Measurements from ENCODE around the gene RUNX2. TPM values are rescaled to one million over a fixed set of nuclear protein-coding genes. Genes with fewer than 3 reads are reported as not detected.

RUNX2 gene
- total and polyA plus RNA-seq, 8 donors = 0.80 to 18.7 (median 2.7) TPM; not detected in 1

DNA sequence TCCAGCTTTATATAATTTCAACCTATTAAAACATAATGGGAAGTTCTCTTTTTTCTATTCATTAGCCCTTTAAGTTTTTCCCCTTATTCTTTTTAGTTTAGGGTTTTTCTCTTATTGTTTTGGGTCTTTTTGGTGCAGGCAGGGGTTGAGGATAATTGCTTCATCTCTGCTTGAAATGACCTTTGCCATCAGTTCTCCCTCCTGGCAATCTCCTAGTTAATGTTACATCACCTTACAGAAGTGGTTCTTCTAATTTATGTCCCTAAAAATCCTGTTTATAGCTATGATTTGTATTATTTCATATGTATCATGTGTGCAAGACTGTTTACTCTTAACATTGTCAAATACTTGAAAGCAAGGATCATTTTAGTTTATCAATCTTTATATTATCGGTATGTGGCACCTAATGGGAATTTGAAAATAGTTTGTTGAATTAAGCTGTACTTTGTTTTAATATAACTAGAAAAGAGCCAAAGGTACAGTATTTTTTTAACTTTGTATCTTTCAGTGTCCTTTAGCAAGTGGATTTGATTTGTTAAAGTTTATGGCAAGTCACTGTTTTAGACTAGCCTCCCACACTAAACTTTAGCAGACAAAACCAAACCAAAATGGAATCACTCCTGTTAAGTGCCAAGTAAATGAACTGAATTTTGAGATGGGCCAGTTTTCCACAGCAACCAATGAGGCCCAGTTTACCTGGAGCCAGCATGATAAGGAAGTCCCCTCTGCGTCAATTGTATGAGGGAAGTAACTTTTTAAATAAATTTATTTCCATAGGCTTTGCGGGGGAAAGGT is 26.6 kb upstream of the RUNX2 start:
- 60 to 65% (median 63%) methylated on average over 3 of the region's 3 CpGs for WGBS, 5 donors
- Histone ChIP-seq H3K27ac (no peak overlapping the region), H3K9me3 (peaks cover 0 to 3% (median under 1%) of the 10 kb centered on the region in 4 donors), H3K27me3 (no peaks in the 10 kb centered on the region), H3K4me3 (no peak overlapping the region), H3K36me3 (no peaks in the 10 kb centered on the region), H3K4me1 (no peaks in the 10 kb centered on the region)
- DNase-seq = no peak
- TF ChIP-seq POLR2AphosphoS5 (IDR thresholded peaks at IDR 0.05) (no peak), EP300 (IDR thresholded peaks at IDR 0.05) (no peak), POLR2A (IDR thresholded peaks at IDR 0.05) (no peak)
- TF ChIP-seq, protein P1, sequence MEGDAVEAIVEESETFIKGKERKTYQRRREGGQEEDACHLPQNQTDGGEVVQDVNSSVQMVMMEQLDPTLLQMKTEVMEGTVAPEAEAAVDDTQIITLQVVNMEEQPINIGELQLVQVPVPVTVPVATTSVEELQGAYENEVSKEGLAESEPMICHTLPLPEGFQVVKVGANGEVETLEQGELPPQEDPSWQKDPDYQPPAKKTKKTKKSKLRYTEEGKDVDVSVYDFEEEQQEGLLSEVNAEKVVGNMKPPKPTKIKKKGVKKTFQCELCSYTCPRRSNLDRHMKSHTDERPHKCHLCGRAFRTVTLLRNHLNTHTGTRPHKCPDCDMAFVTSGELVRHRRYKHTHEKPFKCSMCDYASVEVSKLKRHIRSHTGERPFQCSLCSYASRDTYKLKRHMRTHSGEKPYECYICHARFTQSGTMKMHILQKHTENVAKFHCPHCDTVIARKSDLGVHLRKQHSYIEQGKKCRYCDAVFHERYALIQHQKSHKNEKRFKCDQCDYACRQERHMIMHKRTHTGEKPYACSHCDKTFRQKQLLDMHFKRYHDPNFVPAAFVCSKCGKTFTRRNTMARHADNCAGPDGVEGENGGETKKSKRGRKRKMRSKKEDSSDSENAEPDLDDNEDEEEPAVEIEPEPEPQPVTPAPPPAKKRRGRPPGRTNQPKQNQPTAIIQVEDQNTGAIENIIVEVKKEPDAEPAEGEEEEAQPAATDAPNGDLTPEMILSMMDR (IDR thresholded peaks at IDR 0.05) = no peak
- intact Hi-C loops (cut with DNase I; ENCODE audit: low total_unique reads) = no loop called here

DNA sequence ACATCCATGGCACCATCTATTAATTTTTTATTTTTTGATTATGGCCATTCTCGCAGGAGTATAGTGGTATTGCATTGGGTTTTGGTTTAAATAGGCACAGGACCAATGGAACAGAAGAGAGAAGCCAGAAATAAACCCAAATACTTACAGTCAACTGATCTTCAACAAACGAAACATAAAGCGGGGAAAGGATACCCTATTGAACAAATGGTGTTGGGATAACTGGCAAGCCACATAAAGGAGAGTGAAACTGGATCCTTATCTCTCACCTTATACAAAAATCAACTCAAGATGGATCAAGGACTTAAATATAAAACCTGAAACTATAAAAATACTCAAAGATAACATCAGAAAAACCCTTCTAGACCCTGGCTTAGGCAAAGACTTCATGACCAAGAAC is 25.3 kb upstream of the RUNX2 start:
- intact Hi-C loops (cut with DNase I; ENCODE audit: low total_unique reads) = no loop called here
- 98 to 100% (median 98%) methylated on average over 3 of the region's 3 CpGs for WGBS, 5 donors

DNA sequence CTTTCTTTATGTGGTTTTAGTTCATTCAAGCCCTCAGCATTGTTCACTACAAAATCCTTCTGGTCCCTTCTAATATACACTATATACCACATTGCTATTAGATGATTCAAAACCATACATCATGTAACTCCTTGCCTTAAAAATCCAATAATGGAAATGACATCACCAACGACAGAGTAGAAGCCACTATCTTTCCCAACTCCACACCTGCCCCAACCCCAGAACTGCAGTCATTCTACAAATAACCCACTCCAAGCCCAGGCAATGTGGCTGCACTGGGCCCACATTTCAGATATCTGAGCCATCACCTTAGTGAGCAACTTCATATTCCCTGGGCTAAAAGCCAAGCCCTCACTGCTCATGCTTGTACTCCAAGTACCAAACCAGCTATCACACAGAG is 22.6 kb upstream of the RUNX2 start:
- TF ChIP-seq POLR2A (IDR thresholded peaks at IDR 0.05) = no peak
- no peak for TF ChIP-seq EP300 (IDR thresholded peaks at IDR 0.05)
- TF ChIP-seq, protein P1 (IDR thresholded peaks at IDR 0.05) = no peak
- TF ChIP-seq POLR2AphosphoS5 (IDR thresholded peaks at IDR 0.05) = no peak
- Histone ChIP-seq H3K4me1 (no peaks in the 10 kb centered on the region), H3K36me3 (no peaks in the 10 kb centered on the region), H3K4me3 (no peak overlapping the region), H3K27ac (no peak overlapping the region), H3K27me3 (no peaks in the 10 kb centered on the region), H3K9me3 (peaks cover 0 to 11% (median 5%) of the 10 kb centered on the region in 4 donors)
- 83 to 90% (median 85%) methylated on average over 1 of the region's 1 CpG for WGBS, 5 donors
- intact Hi-C loops (cut with DNase I; ENCODE audit: low total_unique reads) = no loop called here
- DNase-seq = no peak

More for the DNA sequence above, 25.3 kb upstream of the RUNX2 start:
- H3K4me3 ChIP-seq = no peak overlapping the region
- DNase-seq = no peak
- no peak overlapping the region for H3K27ac ChIP-seq
- H3K36me3 ChIP-seq = no peaks in the 10 kb centered on the region
- TF ChIP-seq EP300 (IDR thresholded peaks at IDR 0.05) = no peak
- TF ChIP-seq, protein P1 (IDR thresholded peaks at IDR 0.05) = no peak
- no peak for TF ChIP-seq POLR2AphosphoS5 (IDR thresholded peaks at IDR 0.05)
- no peak for TF ChIP-seq POLR2A (IDR thresholded peaks at IDR 0.05)
- H3K27me3 ChIP-seq = no peaks in the 10 kb centered on the region
- H3K4me1 ChIP-seq = no peaks in the 10 kb centered on the region
- peaks cover 0 to 11% (median 5%) of the 10 kb centered on the region in 4 donors for H3K9me3 ChIP-seq

DNA sequence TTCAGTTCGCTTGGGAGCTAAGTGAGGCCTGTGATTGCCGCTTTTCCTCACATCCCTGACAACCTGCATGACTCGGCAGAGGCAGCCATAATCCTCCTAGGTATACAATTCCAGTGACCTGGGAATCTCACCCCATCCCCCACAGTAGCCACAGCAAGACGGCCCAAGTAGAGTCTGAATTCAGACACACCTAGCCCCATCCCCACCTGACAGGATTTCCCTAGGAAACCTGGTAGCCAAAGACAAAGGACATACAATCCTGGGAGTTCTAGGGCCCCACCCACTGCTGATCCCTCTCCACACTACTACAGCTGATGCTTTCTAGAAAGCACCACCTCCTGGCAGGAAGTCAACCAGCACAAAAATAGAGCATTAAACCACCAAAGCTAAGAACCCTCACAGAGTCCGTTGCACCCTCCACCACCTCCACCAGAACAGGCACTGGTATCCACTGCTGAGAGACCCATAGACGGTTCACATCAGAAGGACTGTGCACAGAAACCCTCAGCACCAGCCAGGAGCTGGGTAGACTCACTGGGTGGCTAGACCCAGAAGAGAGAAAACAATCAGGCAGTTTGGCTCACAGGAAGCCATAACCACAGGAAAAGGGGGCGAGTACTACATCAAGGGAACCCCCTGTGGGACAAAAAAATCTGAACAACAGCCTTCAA is 17.9 kb upstream of the RUNX2 start:
- TF ChIP-seq, protein P1 (IDR thresholded peaks at IDR 0.05) = no peak
- TF ChIP-seq POLR2A (IDR thresholded peaks at IDR 0.05) (no peak), POLR2AphosphoS5 (IDR thresholded peaks at IDR 0.05) (no peak)
- H3K4me1 ChIP-seq = no peaks in the 10 kb centered on the region
- H3K9me3 ChIP-seq = peaks cover 0 to 11% (median 5%) of the 10 kb centered on the region in 4 donors
- H3K4me3 ChIP-seq = no peak overlapping the region
- WGBS, 5 donors = 74 to 90% (median 87%) methylated on average over 3 to 7 of the region's 7 CpGs
- intact Hi-C loops (cut with DNase I; ENCODE audit: low total_unique reads) = no loop called here
- H3K36me3 ChIP-seq = no peaks in the 10 kb centered on the region
- DNase-seq = peak in 1 of 2 donors; percentile 12
- H3K27me3 ChIP-seq = no peaks in the 10 kb centered on the region
- no peak overlapping the region for H3K27ac ChIP-seq

All from stomach (tissue), 9 donors.